ENCODE data around the gene SH3BP5L. TPM values are rescaled to one million over a fixed set of nuclear protein-coding genes. Genes with fewer than 3 reads are reported as not detected.

Gene SH3BP5L
- total RNA-seq (10 to 100 TPM; 31.1 to 31.5 TPM), polyA plus RNA-seq (ENCODE audit: insufficient read depth, low read depth, low replicate concordance) (26.8 TPM)
- long read RNA-seq, donor 1, transcript SH3BP5L-201 (7 exons, 3,861 nt) = major isoform, 5 of 5 reads
- long read RNA-seq, donor 1, partial matches to known transcripts = 0 of 5 reads
- long read RNA-seq, donor 1, other reads (novel, unspliced or antisense) = 0 of 5 reads
- long read RNA-seq, donor 2, partial matches to known transcripts = 0 of 4 reads
- long read RNA-seq, donor 2, other reads (novel, unspliced or antisense) = 0 of 4 reads

- 1% methylated on average over 53 to 56 of the region's 56 CpGs for WGBS, 2 donors
- intact Hi-C loops (cut with DNase I; ENCODE audit: low total_unique reads) = no loop called here
- H3K4me1 ChIP-seq = peaks cover 23% of the 10 kb centered on the region
Measured at GRCh38 chr1:248825909-248826760, at the start of gene SH3BP5L. Gene SH3BP5L, minus strand, starts transcription at chr1:248825915. Its CDS starts 980 bp downstream, at chr1:248824935.

GRCh38 chr1:248873993-248874533 lies 48.3 kb upstream of the SH3BP5L start:
- peak overlapping the region; percentile 94 to 96 for H3K27ac ChIP-seq
- H3K27me3 ChIP-seq = no peaks in the 10 kb centered on the region
- no peaks in the 10 kb centered on the region for H3K4me1 ChIP-seq
- peak overlapping the region; percentile 68 to 81 for H3K4me3 ChIP-seq
- 3 to 4% methylated on average over 23 of the region's 23 CpGs for WGBS, 2 donors
- TF ChIP-seq CTCF (IDR thresholded peaks at IDR 0.05) (no peak), POLR2A (IDR thresholded peaks at IDR 0.05) (no peak)
- H3K36me3 ChIP-seq (ENCODE audit: low read depth, missing control alignments) = no peaks in the 10 kb centered on the region
- intact Hi-C loops (cut with DNase I; ENCODE audit: low total_unique reads) = no loop called here
- no peaks in the 10 kb centered on the region for H3K9me3 ChIP-seq
- DNase-seq = peak; percentile 77

More at GRCh38 chr1:248825909-248826760, at the start of gene SH3BP5L:
- TF ChIP-seq POLR2A (IDR thresholded peaks at IDR 0.05) (no peak), CTCF (IDR thresholded peaks at IDR 0.05) (peak; percentile 34 to 62 (median 51))
- DNase-seq = peak; percentile 96
- Histone ChIP-seq H3K27ac (peak within 1 kb of the TSS; percentile 87 to 89), H3K27me3 (no peaks in the 10 kb centered on the region), H3K4me3 (peak within 1 kb of the TSS; percentile 69 to 71), H3K36me3 (ENCODE audit: low read depth, missing control alignments) (no peaks in the 10 kb centered on the region), H3K9me3 (no peaks in the 10 kb centered on the region)

- Histone ChIP-seq H3K4me1 (no peaks in the 10 kb centered on the region), H3K4me3 (peak overlapping the region; percentile 68 to 81), H3K27ac (peak overlapping the region; percentile 94 to 96), H3K27me3 (no peaks in the 10 kb centered on the region), H3K36me3 (ENCODE audit: low read depth, missing control alignments) (no peaks in the 10 kb centered on the region), H3K9me3 (no peaks in the 10 kb centered on the region)
- TF ChIP-seq CTCF (IDR thresholded peaks at IDR 0.05) = no peak
- TF ChIP-seq POLR2A (IDR thresholded peaks at IDR 0.05) = no peak
- 0% methylated on average over 26 to 41 of the region's 41 CpGs for WGBS, 2 donors
- peak; percentile 97 for DNase-seq
- intact Hi-C loops (cut with DNase I; ENCODE audit: low total_unique reads) = no loop called here
Measured at GRCh38 chr1:248873409-248873992, 47.8 kb upstream of the SH3BP5L start.

GRCh38 chr1:248872752-248873408 lies 47.2 kb upstream of the SH3BP5L start:
- intact Hi-C loops (cut with DNase I; ENCODE audit: low total_unique reads) = no loop called here
- Histone ChIP-seq H3K4me3 (peak overlapping the region; percentile 68 to 81), H3K27me3 (no peaks in the 10 kb centered on the region), H3K36me3 (ENCODE audit: low read depth, missing control alignments) (no peaks in the 10 kb centered on the region), H3K27ac (peak overlapping the region; percentile 94 to 96), H3K4me1 (no peaks in the 10 kb centered on the region), H3K9me3 (no peaks in the 10 kb centered on the region)
- peak; percentile 80 for DNase-seq
- 0 to 2% methylated on average over 27 to 31 of the region's 31 CpGs for WGBS, 2 donors
- no peak for TF ChIP-seq POLR2A (IDR thresholded peaks at IDR 0.05)

All from testis (tissue), 5 donors.